ENCODE measurements around the gene COX7A2L. TPM values are rescaled to one million over a fixed set of nuclear protein-coding genes. Genes with fewer than 3 reads are reported as not detected.

The COX7A2L gene
- total and polyA plus RNA-seq, 7 experiments from 2014 or later, result 57.3 to 204 (median 84.1) TPM

DNA sequence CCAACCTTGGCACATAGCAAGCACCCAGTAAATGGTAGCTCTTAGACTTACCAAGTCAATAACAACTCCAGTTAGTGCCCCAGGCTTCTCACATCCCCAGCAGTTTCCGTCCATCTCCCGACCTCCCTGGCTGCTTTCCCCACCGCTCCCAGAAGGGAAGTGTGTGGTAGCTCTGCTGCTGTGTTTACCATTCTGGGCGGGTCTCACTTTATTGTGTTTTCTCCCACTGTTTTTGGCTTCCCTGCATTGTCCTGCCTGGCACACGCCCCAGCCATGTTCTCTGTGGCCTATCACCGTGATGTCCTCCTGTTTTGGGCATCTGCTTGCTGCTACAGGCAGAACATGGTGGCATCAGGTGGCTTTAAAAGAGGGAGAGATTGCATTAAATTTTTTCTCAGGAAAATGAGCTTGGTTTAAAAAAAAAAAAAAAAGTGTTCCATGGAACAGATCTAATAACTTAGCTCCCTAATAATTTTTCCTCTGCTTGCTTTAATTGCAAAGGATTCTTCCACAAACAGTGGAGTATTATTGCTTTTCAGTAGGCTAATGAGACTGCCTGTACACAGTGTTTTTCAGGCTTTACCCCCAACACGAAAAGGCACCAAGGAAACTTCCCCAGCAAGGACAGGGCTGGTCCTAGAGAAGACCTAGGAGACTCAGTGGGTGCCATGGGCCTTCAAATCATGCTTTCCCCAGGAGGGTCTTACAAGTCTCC, 8.0 kb upstream of the COX7A2L start:
- H3K36me3 Mint-ChIP-seq, result no peaks in the 10 kb centered on the region
- peaks cover 0 to 3% (median 0%) of the 10 kb centered on the region in 5 donors for H3K27me3 Mint-ChIP-seq
- H3K9me3 Mint-ChIP-seq, result no peaks in the 10 kb centered on the region
- H3K27ac Mint-ChIP-seq, result peak overlapping the region in 1 of 9 donors; percentile 28
- Histone ChIP-seq H3K4me1 (ENCODE audit: control insufficient read depth in 2 of 2, insufficient read depth in 2 of 2, low read length in 2 of 2) (peaks cover 0 to 4% of the 10 kb centered on the region in 2 donors), H3K4me3 (ENCODE audit: low read length) (no peak overlapping the region), H3K36me3 (ENCODE audit: control insufficient read depth in 2 of 3, insufficient read depth in 3 of 3, low read length in 3 of 3) (no peaks in the 10 kb centered on the region), H3K9me3 (ENCODE audit: control insufficient read depth in 2 of 3, low read length in 3 of 3) (no peaks in the 10 kb centered on the region), H3K27me3 (ENCODE audit: control insufficient read depth in 2 of 2, insufficient read depth in 2 of 2, low read length in 2 of 2) (no peaks in the 10 kb centered on the region), H3K27ac (ENCODE audit: low read depth, low read length) (no peak overlapping the region)
- H3K4me3 Mint-ChIP-seq, result peak overlapping the region in 1 of 10 donors; percentile 28
- intact Hi-C loops (cut with micrococcal nuclease), result loop anchor here in 1 of 2 donors (10.0 kb wide), 2 partner anchors 856 to 1996 kb away; partner anchors contain the start of genes CAMKMT, PREPL and ZFP36L2
- DNase-seq (no peak), ATAC-seq (no peak)
- H3K4me1 Mint-ChIP-seq, result peaks cover 2 to 25% (median 11%) of the 10 kb centered on the region in 7 donors
- POLR2A ChIA-PET, result no interaction called here
- CTCF ChIA-PET, result no interaction called here

DNA sequence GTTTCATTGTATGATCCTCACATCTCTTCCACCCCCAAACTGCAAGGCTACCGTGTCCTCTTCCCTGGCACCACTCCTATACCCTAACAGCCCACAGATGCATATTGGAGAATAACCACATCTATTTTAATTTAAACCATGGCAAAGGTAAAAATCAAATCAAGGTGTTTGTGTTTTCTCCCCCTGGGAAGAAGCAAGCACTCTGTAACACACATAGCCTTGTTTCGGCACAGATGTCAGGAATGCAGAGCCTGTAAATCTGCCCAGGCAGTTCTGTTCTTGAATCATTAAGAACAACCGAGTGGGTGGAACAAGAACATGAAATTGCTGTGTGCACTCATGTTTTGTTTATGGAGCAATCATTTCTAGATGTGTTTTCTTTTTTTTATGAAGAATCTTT, 6.8 kb upstream of the COX7A2L start:
- Mint-ChIP-seq H3K27me3 (peaks cover 0 to 3% (median 0%) of the 10 kb centered on the region in 5 donors), H3K36me3 (no peaks in the 10 kb centered on the region), H3K27ac (peak overlapping the region in 4 of 9 donors; percentile 30 to 58 (median 53)), H3K4me3 (peak overlapping the region in 3 of 10 donors; percentile 10 to 28 (median 28)), H3K9me3 (no peaks in the 10 kb centered on the region), H3K4me1 (peaks cover 2 to 25% (median 11%) of the 10 kb centered on the region in 7 donors)
- CTCF ChIA-PET, result no interaction called here
- Histone ChIP-seq H3K4me1 (ENCODE audit: control insufficient read depth in 2 of 2, insufficient read depth in 2 of 2, low read length in 2 of 2) (peaks cover 0 to 4% of the 10 kb centered on the region in 2 donors), H3K4me3 (ENCODE audit: low read length) (no peak overlapping the region), H3K27me3 (ENCODE audit: control insufficient read depth in 2 of 2, insufficient read depth in 2 of 2, low read length in 2 of 2) (no peaks in the 10 kb centered on the region), H3K36me3 (ENCODE audit: control insufficient read depth in 2 of 3, insufficient read depth in 3 of 3, low read length in 3 of 3) (no peaks in the 10 kb centered on the region), H3K9me3 (ENCODE audit: control insufficient read depth in 2 of 3, low read length in 3 of 3) (no peaks in the 10 kb centered on the region), H3K27ac (ENCODE audit: low read depth, low read length) (no peak overlapping the region)
- ATAC-seq, result no peak
- intact Hi-C loops (cut with micrococcal nuclease), result loop anchor here in 1 of 2 donors (10.0 kb wide), 2 partner anchors 857 to 1997 kb away; partner anchors contain the start of genes CAMKMT, PREPL and ZFP36L2
- POLR2A ChIA-PET, result interaction anchor here (0.6 kb wide), 1 partner anchor 119 kb away, joined by 3 read pairs; no protein-coding TSS in a partner anchor
- no peak for DNase-seq

DNA sequence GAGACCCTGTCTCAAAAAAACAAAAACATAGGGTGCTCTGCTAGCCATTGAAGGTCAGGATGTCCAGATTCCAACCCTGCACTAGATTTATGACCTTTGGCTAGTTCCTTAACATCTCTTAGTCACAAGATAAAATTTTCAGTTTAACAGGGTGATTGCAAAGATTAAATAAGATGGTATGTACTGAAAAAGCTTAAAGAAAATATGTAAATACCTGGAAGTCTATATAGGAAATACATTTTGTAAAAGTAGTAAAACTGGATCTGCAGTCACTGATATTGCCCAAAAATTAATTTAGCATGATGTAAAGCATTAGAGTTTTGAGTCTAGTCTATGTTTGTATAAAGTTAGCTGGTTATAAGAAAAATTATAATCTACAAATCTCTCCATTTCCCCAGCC, 5.4 kb upstream of the COX7A2L start:
- no peak overlapping the region for H3K27ac Mint-ChIP-seq
- H3K9me3 Mint-ChIP-seq, result no peaks in the 10 kb centered on the region

DNA sequence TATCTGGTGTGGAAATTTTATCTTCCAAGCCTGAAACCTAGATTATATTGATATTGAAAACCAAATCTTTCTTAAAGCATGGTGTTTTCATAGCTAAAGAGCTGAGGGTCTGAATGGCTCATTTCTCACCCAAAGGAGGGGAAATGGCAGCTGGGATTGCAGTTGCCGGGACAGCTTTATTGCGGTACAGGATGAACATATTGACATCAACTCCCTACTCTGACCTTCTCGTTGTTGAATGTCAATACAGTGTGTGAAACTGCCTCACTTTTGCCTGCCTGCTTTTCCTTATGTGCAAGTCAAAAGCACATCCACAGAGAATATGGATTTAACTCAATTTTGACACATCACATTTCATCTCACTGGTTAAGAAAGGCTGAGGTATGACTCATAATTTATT, 3.6 kb upstream of the COX7A2L start:
- no peak overlapping the region for H3K27ac ChIP-seq (ENCODE audit: low read depth, low read length)
- peaks cover 9 to 10% of the 10 kb centered on the region in 2 donors for H3K4me1 ChIP-seq (ENCODE audit: control insufficient read depth in 2 of 2, insufficient read depth in 2 of 2, low read length in 2 of 2)
- no peaks in the 10 kb centered on the region for H3K36me3 Mint-ChIP-seq
- peaks cover 10 to 45% (median 30%) of the 10 kb centered on the region in 7 donors for H3K4me1 Mint-ChIP-seq
- intact Hi-C loops (cut with micrococcal nuclease), result loop anchor here (5.0 to 10.0 kb wide), 5 partner anchors 208 to 2000 kb away; partner anchors contain the start of genes ZFP36L2 (in 2 of the 2), CAMKMT (in 1 of the 2), DYNC2LI1 (in 1 of the 2) and PREPL (in 1 of the 2)
- H3K27me3 ChIP-seq (ENCODE audit: control insufficient read depth in 2 of 2, insufficient read depth in 2 of 2, low read length in 2 of 2), result no peaks in the 10 kb centered on the region
- CTCF ChIA-PET, result no interaction called here
- POLR2A ChIA-PET, result no interaction called here
- H3K4me3 ChIP-seq (ENCODE audit: low read length), result no peak overlapping the region
- H3K27ac Mint-ChIP-seq, result no peak overlapping the region
- no peaks in the 10 kb centered on the region for H3K9me3 Mint-ChIP-seq
- H3K27me3 Mint-ChIP-seq, result peaks cover 0 to 3% (median 0%) of the 10 kb centered on the region in 5 donors
- H3K4me3 Mint-ChIP-seq, result no peak overlapping the region
- DNase-seq (no peak), ATAC-seq (no peak)
- H3K9me3 ChIP-seq (ENCODE audit: control insufficient read depth in 2 of 3, low read length in 3 of 3), result no peaks in the 10 kb centered on the region
- peaks cover 0 to 5% (median 0%) of the 10 kb centered on the region in 3 experiments for H3K36me3 ChIP-seq (ENCODE audit: control insufficient read depth in 2 of 3, insufficient read depth in 3 of 3, low read length in 3 of 3)

More for the DNA sequence above, 5.4 kb upstream of the COX7A2L start:
- CTCF ChIA-PET, result no interaction called here
- H3K4me1 Mint-ChIP-seq, result peaks cover 2 to 35% (median 21%) of the 10 kb centered on the region in 7 donors
- no peak overlapping the region for H3K27ac ChIP-seq (ENCODE audit: low read depth, low read length)
- no peaks in the 10 kb centered on the region for H3K36me3 ChIP-seq (ENCODE audit: control insufficient read depth in 2 of 3, insufficient read depth in 3 of 3, low read length in 3 of 3)
- H3K9me3 ChIP-seq (ENCODE audit: control insufficient read depth in 2 of 3, low read length in 3 of 3), result no peaks in the 10 kb centered on the region
- intact Hi-C loops (cut with micrococcal nuclease), result loop anchor here in 1 of 2 donors (10.0 kb wide), 2 partner anchors 858 to 1998 kb away; partner anchors contain the start of genes CAMKMT, PREPL and ZFP36L2
- ATAC-seq, result no peak
- H3K4me3 Mint-ChIP-seq, result no peak overlapping the region
- no peak overlapping the region for H3K4me3 ChIP-seq (ENCODE audit: low read length)
- peaks cover 4 to 6% of the 10 kb centered on the region in 2 donors for H3K4me1 ChIP-seq (ENCODE audit: control insufficient read depth in 2 of 2, insufficient read depth in 2 of 2, low read length in 2 of 2)
- POLR2A ChIA-PET, result interaction anchor here (0.6 kb wide), 1 partner anchor 781 kb away, joined by 3 read pairs; no protein-coding TSS in a partner anchor
- H3K27me3 Mint-ChIP-seq, result peaks cover 0 to 3% (median 0%) of the 10 kb centered on the region in 5 donors
- no peaks in the 10 kb centered on the region for H3K36me3 Mint-ChIP-seq
- H3K27me3 ChIP-seq (ENCODE audit: control insufficient read depth in 2 of 2, insufficient read depth in 2 of 2, low read length in 2 of 2), result no peaks in the 10 kb centered on the region
- no peak for DNase-seq

DNA sequence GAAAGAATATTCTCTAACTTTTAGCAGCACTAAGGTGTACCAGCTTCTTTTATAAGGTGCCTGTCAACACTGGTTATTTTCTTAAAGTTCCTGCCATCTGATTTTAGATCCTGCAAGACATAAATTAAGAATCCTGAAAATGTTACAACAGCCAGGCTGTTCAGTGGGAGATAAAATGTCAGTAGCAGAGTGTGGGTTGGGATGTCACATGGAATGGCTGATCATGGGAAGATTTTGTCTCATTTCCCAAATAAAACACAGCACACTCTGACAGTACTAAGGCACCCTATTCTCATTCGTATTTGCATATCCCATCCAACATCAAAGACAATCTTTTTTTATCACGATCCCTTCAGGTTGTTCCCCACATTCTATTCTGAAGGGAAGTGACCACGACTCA, 2.4 kb upstream of the COX7A2L start:
- Histone ChIP-seq H3K9me3 (ENCODE audit: control insufficient read depth in 2 of 3, low read length in 3 of 3) (no peaks in the 10 kb centered on the region), H3K27me3 (ENCODE audit: control insufficient read depth in 2 of 2, insufficient read depth in 2 of 2, low read length in 2 of 2) (no peaks in the 10 kb centered on the region), H3K27ac (ENCODE audit: low read depth, low read length) (no peak overlapping the region), H3K4me1 (ENCODE audit: control insufficient read depth in 2 of 2, insufficient read depth in 2 of 2, low read length in 2 of 2) (peaks cover 20 to 22% of the 10 kb centered on the region in 2 donors), H3K36me3 (ENCODE audit: control insufficient read depth in 2 of 3, insufficient read depth in 3 of 3, low read length in 3 of 3) (peaks cover 0 to 5% (median 0%) of the 10 kb centered on the region in 3 experiments), H3K4me3 (ENCODE audit: low read length) (no peak overlapping the region)
- POLR2A ChIA-PET, result interaction anchor here (0.7 kb wide), 1 partner anchor 25 kb away, joined by 4 read pairs; no protein-coding TSS in a partner anchor
- H3K4me3 Mint-ChIP-seq, result no peak overlapping the region
- peaks cover 23 to 50% (median 41%) of the 10 kb centered on the region in 7 donors for H3K4me1 Mint-ChIP-seq
- peak overlapping the region in 1 of 9 donors; percentile 32 for H3K27ac Mint-ChIP-seq
- peaks cover 0 to 3% (median 0%) of the 10 kb centered on the region in 5 donors for H3K27me3 Mint-ChIP-seq
- H3K9me3 Mint-ChIP-seq, result no peaks in the 10 kb centered on the region
- intact Hi-C loops (cut with micrococcal nuclease), result loop anchor here (5.0 to 10.0 kb wide), 5 partner anchors 209 to 2001 kb away; partner anchors contain the start of genes ZFP36L2 (in 2 of the 2), CAMKMT (in 1 of the 2), DYNC2LI1 (in 1 of the 2) and PREPL (in 1 of the 2)
- DNase-seq (no peak), ATAC-seq (no peak)
- CTCF ChIA-PET, result no interaction called here
- no peaks in the 10 kb centered on the region for H3K36me3 Mint-ChIP-seq

DNA sequence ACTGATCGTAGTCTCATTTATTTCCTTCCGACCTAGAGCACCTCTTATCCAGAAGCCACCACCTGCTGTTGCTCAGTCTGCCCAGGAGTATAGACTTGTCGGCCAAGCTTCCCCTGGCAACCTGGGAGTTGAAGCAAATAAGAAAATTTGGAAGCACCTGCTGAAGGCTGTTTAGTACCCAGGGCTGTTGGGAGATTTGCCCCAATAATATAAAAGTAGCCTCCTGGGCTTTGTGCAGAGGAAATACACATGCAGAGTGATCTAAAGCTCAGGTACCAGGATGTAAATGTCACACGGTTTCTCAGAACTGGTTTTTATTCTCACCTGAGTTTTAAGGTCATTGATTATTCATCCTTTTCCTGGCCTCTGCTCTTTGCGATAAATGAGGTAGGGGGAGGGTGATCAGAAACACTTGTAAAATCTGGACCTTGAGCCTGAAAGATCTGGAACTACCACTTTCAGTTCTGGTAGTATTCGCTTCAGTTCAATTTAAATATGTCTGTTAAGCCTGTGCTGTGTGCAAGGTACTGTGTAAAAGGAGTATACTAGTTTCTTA, 789 bp upstream of the COX7A2L start:
- peaks cover 22 to 23% of the 10 kb centered on the region in 2 donors for H3K4me1 ChIP-seq (ENCODE audit: control insufficient read depth in 2 of 2, insufficient read depth in 2 of 2, low read length in 2 of 2)
- CTCF ChIA-PET, result interaction anchor here (1.5 kb wide), 1 partner anchor 266 kb away, joined by 3 read pairs; no protein-coding TSS in a partner anchor
- Mint-ChIP-seq H3K36me3 (peaks cover 0 to 6% (median 3%) of the 10 kb centered on the region in 5 donors), H3K9me3 (no peaks in the 10 kb centered on the region), H3K27ac (peak overlapping the region; percentile 90 to 100 (median 98)), H3K4me1 (peaks cover 30 to 50% (median 44%) of the 10 kb centered on the region in 7 donors), H3K4me3 (peak overlapping the region; percentile 87 to 98 (median 95)), H3K27me3 (no peaks in the 10 kb centered on the region)
- H3K4me3 ChIP-seq (ENCODE audit: low read length), result peak overlapping the region; percentile 82
- peaks cover 0 to 5% (median 0%) of the 10 kb centered on the region in 3 experiments for H3K36me3 ChIP-seq (ENCODE audit: control insufficient read depth in 2 of 3, insufficient read depth in 3 of 3, low read length in 3 of 3)
- POLR2A ChIA-PET, result interaction anchor here (0.6 to 2.4 kb wide), 10 partner anchors 12 to 449 kb away, joined by 3 to 21 read pairs (median 4); no protein-coding TSS in a partner anchor
- DNase-seq (no peak), ATAC-seq (no peak)
- peak overlapping the region; percentile 92 for H3K27ac ChIP-seq (ENCODE audit: low read depth, low read length)
- no peaks in the 10 kb centered on the region for H3K27me3 ChIP-seq (ENCODE audit: control insufficient read depth in 2 of 2, insufficient read depth in 2 of 2, low read length in 2 of 2)
- intact Hi-C loops (cut with micrococcal nuclease), result loop anchor here (1.0 to 10.0 kb wide), 21 partner anchors 33 to 2003 kb away; partner anchors contain the start of genes EML4 (in 2 of the 2), THADA (in 2 of the 2), ZFP36L2 (in 2 of the 2) and CAMKMT (in 1 of the 2)
- no peaks in the 10 kb centered on the region for H3K9me3 ChIP-seq (ENCODE audit: control insufficient read depth in 2 of 3, low read length in 3 of 3)
